HG03060 (cell line): ENCODE data around the gene DPP10.

Experiments
- ATAC-seq: cut with Tn5 transposase; IDR thresholded peaks from one replicate; pipeline ENCODE4 v1.9.1; 2021; ENCODE audit warnings: low read depth, moderate number of reproducible peaks; ENCODE audit not compliant: unreplicated experiment

Gene DPP10

GRCh38 chr2:114577657-114578056 lies 135.2 kb downstream of the DPP10 start:
- ATAC-seq = no peak

- no peak for ATAC-seq
Observed at GRCh38 chr2:114579542-114579941, 137.1 kb downstream of the DPP10 start.

- no peak for ATAC-seq
Observed at GRCh38 chr2:114580691-114581090, 138.2 kb downstream of the DPP10 start.

- ATAC-seq = no peak
Observed at GRCh38 chr2:114598329-114598728, 155.9 kb downstream of the DPP10 start.

GRCh38 chr2:114609203-114609602 lies 166.8 kb downstream of the DPP10 start:
- no peak for ATAC-seq

GRCh38 chr2:114609801-114610200 lies 167.4 kb downstream of the DPP10 start:
- ATAC-seq = no peak

- ATAC-seq = no peak
Observed at GRCh38 chr2:114610677-114611076, 168.2 kb downstream of the DPP10 start.

GRCh38 chr2:114614592-114614991 lies 172.2 kb downstream of the DPP10 start:
- no peak for ATAC-seq

- ATAC-seq = no peak
Observed at GRCh38 chr2:114628481-114628880, 186.0 kb downstream of the DPP10 start.

- ATAC-seq = no peak
Observed at GRCh38 chr2:114631146-114631545, 188.7 kb downstream of the DPP10 start.

- ATAC-seq = no peak
Observed at GRCh38 chr2:114642166-114642770, 199.8 kb downstream of the DPP10 start.

GRCh38 chr2:114642988-114643553 lies 200.6 kb downstream of the DPP10 start:
- ATAC-seq = no peak

GRCh38 chr2:114651933-114652332 lies 209.5 kb downstream of the DPP10 start:
- no peak for ATAC-seq

- no peak for ATAC-seq
Observed at GRCh38 chr2:114659880-114660279, 217.4 kb downstream of the DPP10 start.

GRCh38 chr2:114661971-114662939 lies 219.8 kb downstream of the DPP10 start:
- no peak for ATAC-seq

- no peak for ATAC-seq
Observed at GRCh38 chr2:114668415-114668814, 226.0 kb downstream of the DPP10 start.

GRCh38 chr2:114683251-114683650 lies 240.8 kb downstream of the DPP10 start:
- no peak for ATAC-seq

- ATAC-seq = no peak
Observed at GRCh38 chr2:114684403-114684802, 242.0 kb downstream of the DPP10 start.

- no peak for ATAC-seq
Observed at GRCh38 chr2:114685102-114685501, 242.7 kb downstream of the DPP10 start.

GRCh38 chr2:114688241-114688640 lies 245.8 kb downstream of the DPP10 start:
- no peak for ATAC-seq

- ATAC-seq = no peak
Observed at GRCh38 chr2:114698520-114698919, 256.1 kb downstream of the DPP10 start.
